GOT3 (cell line): ENCODE results near the gene ADGRA1.

ENCODE experiments used
- DNase-seq: peaks from one replicate; lab custom pipeline; 2025; ENCODE audit warnings: mixed read lengths; lab: John Stamatoyannopoulos, UW

Gene ADGRA1

DNA sequence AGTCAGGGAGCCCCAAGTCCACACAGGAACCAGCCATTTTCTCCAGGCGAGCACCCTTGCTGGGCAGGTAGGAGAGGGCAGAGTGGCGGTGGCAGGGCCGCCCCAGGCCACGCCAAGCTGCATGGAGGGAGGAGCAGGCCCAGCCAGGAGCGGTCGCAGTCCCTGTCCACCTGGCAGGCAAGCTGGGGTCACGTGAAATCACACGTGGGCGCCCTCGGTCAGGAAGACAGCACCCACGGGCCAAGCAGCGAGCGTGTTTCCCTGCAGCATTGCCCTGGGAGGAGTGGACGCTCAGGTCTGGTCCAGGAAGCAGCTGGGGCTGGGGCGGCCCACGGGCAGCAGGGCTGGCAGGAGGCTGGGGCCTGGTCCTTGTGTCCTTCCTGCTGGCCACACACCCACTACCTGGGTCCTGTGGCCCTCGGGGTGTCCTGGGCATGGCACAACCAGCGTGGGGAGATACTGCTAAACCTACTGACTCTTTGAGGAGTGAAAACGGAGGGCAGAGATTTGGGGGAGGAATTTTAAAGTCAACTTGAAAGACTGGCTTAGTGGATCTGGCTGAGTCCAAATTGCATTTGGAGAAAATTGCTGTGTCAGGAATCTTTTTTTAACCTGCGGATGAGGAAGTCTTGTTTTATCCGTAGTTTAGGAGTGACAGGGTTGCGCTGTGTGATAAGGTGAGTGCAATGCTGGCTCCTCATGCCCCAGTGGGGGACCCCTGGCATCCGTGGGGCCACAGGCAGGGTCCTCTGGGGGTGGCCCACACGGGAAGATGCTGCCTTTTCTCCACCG is 12.2 kb upstream of the ADGRA1 start:
- DNase-seq: no peak

DNA sequence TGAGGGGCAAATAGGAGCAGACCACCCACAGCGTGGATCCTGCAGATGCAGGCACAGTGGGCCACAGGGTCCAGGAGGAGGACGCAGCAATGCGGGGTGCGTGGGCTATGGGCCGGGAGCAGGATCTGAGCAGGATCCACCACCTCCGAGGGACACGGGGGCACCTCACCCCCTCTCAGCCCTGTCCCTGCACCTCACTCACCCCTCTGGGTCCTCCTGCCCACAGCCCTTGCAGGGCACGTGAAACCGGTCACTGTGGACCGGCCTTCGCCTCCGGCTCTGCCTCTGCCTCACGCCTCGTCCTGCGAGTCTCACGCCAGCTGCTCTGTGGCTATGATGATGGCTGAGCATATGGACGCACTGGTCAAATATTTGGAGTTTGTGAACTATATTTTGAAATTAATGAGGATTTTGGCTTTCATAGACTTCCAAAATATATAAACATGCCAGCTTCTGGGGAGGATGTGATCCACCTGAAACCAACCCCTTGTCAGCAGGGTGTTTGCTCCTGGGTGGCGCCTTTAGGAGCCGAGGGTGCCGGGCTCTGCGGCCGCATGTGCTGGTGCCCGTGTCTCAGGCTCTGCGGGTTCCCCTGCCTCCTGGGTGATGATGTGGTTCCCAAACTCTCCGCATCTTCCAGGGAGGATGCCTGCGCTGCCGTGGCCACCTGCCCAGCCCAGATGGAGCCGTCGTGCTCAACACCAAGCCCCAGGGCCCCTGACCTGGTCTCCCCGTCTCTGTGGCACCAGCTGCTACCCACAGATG is 11.3 kb upstream of the ADGRA1 start:
- DNase-seq: no peak

DNA sequence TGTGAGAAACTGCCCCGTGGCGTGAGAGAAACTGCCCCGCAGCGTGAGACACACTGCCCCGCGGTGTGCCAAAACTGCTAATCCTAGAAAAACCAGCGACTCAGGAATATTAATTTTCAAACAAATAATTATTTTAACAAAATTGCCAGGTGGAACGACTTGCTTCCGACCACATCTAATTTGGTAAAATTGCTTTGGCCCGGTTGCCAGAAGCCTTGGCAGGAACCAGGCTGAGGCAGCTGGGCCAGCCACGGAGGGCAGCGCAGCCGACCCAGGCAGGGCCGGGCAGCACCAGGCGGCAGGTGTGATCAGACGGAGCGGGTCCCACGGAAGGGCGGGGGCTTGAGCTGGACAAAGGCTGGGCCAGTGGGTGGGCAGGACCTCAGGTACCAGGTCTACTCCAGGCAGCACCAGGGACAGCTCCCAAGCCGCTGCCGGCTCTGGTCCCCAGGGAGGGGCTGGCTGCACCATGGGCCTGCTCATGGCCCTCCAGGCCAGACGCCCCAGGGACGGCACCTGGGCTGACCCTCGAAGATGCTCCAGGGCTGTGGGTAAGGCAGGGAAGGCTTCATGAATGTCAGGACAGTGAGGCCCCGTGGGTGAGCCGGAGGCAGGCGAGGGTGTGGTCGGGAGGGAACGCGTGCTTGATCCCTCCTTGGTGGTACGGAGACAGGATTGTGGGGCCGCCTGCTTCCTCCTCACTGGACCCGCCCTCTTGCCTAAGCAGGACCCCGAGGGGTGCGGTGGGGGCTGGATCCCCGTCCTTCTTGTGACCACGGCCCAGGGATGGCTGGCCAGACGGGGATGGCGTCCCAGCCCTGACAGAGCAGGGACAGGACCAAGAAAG is 7.7 kb upstream of the ADGRA1 start:
- DNase-seq: no peak

DNA sequence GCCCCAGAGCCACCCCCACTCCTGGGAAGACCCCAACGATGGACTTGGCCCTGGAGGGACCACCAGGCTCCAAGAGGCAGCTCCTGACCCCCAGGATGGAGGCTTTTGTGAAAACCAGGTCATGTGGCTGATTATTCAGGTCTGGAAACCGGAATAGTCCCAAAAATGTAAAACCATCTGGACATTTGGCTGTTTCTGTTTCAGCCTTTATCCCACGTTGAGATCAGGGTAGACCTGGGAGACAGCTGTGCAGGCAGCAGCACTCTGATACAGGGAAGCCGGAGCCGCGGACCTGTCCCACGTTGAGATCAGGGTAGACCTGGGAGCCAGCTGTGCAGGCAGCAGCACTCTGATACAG is 7.1 kb upstream of the ADGRA1 start:
- DNase-seq: no peak

DNA sequence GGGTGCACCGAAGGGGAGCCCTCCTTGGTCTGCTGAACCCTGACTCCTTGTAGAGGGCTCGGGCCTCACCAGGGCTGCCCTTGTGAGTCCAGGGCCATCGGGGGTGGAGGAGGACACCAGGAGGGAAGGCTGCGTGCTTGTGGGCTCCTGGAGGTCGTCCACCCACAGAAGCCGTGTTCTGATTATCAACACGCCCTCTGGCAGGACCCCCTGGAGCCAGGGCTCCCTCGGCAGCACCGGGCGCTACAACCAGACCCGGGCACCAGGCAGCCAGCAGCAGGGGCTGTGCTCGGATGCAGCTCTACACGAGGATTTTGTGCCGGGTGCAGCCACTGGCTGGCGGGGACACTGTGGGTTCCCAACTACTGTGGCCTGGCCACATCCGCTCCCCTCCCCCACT is 6.1 kb upstream of the ADGRA1 start:
- no peak for DNase-seq

DNA sequence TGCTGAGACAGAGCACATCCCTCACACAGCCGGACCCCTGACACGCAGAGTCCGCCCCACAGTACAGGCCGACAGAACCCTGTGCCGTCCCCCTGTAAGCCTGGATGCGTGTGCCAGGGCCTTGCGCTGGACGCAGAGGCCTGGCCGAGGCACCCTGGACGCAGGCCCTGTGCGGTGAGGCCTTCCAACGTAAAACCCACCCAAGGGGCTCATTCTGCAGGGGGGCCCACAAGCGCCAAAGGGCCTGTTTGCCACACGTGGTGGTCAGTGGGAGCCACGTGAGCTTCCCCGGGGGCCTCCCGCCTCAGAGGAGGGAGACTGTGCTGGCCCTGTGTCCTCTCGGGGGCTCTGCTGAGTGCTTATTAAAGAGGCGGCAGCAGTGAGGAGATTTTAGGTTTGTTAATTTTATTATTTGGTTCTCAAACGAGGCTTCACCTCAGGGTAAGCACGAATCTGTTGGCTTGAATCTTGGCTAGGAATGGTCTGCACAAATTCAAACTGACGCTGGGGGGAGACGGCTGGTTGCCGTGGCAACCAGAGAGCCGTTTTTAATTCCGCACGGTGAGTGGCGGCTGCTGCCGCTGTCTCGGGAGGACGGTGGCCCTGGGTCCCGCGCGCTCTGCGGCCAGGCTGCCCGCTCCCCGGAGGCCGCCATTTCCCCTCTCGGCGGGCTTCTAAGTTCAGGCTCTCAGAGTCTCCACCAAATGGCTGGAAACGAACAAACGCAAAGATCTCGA is 4.9 kb upstream of the ADGRA1 start:
- DNase-seq: no peak

DNA sequence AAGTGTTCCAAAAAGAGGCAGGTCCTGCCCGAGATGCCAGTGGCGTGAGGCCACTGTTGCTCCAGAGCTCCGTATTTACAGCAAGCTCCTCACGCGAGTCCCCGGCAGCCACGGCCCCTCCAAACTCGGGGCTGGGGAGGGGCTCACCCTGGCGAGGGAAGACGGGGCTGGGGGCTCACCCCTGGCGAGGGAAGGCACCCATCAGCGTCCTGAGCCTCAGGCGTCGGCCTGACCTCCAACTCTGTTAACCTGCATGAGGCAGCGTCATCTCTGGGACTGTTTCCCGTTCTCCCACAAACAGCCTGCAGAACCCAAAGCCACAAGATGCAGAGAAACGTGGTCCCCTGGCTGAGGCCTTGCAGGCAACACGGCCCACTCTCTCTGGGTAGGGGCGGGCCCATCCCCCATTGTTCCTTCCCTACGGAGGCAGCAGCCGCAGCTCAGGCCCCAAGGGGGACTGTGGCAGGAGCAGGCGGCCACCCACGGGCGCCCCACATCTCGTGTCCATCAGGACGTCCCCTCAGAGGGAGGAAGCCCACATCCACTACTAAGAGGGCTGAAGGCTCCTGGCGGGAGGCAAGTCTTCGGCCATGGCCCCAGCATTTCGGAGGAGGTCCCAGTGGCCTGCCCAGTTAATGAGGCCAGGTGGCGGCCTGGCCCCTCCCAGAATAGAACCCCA is 4.2 kb upstream of the ADGRA1 start:
- DNase-seq: no peak

DNA sequence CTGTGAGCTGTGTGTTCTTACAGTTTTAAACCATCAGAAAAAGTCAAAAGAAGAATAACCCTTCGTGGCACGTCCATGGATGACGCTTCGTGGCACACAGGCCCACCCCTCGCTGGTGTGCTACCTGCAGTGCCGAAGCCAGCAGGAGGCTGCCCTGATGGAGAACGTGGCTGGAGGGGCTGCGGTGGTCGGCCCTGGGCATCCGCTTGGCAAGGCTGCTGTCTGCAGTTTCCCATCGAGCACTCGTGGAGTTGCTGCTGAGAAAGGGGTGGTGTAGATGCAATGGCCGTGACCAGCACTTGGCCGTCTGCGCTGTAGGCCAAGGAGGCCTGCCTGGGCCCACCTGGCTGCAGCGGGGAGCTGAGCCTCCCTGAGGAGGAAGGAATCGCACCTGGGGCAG is 3.2 kb upstream of the ADGRA1 start:
- no peak for DNase-seq

DNA sequence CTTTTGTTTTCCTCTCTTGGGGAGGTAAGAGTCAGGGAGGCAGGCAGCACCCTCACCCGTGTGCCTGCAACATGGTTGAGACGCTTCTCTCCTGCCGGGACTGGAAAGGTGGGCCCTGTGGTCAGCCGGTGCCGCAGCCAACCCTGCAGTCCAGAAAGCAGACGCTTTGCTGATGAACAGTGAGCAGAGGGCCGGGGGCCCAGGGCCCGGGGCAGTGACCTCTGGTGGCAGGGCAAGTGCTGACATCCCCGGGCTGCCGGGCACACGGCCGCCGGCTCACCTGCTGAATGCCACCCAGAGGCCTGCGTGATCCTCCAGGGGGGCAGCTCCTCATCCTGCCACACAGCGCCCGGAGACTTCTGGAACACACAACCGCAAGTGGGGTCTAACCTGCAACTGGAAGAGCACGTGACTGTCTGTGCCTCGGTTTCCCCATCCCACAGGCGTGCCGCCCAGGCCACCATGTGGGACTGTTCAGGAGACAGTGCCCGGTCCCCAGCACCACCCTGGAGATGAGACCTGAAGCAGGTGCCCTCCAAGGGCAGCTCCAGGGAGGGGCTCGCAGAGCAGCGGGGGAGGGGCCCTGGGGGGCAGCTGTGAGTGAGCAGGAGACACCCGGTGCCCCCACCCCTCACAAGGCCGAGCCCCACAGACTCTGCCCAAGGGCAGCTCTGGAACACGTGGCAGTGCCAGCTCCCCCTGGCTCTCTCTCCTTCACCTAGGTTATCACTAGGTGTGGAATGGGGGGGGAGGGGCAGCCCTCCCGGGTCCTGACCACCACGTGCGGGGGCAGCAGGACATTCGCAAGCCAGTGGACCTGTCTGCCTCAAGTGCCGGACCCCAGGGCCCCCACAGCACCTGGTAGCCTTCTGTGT is 2.2 kb upstream of the ADGRA1 start:
- no peak for DNase-seq

DNA sequence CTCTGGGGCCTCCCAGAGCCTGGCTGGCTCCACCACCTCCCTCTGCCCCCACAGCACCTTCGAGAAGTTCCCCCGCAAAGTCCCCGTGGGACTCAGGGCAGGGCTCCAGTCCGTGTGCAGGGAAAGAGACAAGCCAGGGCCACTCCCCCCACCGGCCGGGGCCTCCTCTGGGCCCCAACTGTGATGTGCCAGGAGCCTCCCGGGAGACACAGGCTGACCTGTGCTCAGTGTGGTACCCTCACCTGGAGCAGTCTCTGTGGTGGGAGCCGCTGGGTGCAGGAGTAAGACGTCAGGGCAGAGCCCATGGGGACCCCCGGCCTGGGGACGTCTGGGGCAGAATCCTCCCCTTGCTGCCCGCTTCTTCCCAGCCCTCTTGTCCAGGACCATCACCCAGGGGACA is 1.5 kb upstream of the ADGRA1 start:
- no peak for DNase-seq

DNA sequence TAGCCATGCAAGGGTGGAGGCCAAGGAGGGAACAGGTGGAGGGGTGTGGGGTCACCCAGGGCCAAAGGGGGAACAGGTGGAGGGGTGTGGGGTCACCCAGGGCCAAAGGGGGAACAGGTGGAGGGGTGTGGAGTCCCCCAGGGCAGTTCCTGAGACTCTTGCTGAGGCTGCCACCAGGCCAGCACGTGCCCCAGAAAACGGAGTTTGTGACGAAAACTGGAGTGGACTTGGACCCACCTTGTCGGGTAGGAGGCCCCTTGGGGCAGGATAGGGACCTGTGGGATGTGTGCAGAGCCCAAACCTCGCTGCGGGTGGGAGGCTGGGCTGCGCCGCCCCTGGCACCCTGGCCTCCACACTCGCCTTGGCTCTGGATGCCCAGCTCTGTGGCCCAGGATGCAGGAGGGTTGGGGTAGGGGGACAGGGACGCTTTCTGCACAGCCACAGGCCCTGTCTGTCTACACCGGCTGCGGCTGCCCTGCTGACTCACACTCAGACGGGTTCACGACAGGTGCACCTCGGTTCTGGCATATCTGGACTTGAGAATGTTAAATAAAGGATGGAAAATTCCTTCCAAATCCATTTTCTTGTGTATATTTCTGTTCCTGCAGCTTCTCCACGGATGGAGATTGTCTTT is 562 bp upstream of the ADGRA1 start:
- no peak for DNase-seq

DNA sequence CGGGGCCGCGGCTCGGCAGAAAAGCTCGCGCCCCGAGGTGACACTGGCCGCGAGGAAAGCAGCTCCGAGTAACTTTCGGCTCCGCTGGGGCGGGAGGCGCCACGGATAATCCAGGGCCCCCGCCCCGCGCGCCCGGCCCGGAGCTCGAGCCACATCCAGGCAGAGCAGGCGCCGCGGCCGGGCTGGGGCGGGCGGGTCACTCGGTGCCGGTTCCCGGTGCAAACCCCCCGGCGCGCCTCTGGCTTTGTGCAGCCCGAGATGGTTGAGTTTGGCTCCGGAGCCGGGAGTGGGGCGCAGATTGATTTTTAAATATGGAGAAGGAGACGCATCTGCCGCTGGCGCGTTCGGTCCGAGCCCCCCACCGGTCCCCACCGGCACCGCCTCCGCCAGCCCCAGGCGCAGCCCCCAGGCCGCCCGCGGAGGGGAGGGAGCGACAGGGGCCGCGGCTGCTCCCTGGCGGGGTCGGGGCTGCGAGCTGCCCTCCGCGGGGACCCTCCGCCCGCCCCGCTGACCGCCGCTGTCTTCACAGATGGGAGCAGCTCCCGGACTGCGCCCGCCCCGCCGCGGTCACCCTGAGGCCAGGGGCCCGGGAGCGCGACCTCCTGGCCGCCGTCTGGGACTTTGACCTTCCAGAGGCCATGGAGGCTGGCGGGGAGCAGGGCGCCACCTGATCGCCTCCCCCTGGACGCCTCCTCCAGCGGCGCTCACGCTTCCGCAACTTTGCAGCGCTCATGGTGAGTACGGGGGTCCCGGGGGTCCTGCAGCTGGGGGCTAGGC is 643 bp downstream of the ADGRA1 start:
- no peak for DNase-seq

DNA sequence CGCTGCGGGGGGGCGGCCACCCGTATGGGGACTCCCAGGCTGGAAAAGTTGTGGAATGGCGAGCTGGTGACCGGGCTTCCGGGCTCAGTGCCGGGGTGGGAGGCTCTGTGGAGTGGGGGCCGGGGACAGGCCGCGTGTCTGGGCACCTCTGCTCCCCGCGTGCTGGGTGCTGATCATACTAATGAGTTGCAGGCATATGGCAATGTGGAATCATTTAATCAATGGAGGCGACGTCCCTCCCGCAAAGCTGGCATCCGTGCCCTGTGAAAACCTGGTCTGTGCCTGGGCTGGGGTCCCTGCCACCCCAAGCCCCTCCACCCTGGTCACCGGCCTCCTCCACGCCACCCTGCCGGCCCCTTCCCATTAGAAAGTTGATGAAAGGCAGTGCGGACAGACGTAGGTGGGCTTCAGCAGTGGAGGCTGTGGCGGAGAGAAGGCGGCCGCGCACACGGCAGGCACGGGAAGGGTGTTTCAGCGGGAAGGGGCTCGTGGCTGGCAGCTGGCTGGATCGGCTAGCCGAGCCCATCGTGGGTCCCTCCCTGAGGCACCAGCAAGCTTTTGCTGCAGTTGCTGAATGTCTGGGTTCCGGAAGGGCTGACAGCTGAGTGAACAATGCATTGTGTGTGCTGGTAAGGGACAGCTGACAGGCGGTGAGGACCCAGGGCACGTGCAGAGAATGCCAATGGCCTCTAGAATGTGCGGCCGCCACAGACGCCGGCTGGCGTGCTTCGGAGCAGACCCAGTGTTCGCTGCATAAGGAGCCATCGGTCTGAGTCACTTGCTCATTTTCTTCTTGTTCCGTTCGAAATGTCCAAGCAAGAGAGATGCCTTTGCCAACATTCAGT is 1.5 kb downstream of the ADGRA1 start:
- DNase-seq: no peak

DNA sequence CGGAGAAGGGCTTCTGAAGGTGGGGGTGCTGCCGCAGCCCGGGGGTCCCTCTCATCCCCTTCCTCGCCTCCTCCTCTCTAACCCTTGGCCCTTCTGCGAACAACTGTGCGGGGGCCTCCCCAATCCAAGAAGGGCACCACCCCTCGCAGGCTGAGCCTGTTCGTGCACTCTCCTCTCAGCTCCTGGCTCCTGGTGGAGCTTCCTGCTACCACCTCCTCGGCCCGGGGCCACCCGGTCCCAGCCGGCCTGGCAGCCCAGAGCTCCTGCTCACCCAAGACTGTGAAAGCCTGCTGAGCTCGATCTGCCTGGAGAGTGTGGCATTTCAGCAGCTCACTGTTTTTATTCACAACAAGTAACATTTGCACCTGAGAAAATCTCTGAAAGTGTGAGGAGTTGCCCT is 2.4 kb downstream of the ADGRA1 start:
- DNase-seq: no peak

DNA sequence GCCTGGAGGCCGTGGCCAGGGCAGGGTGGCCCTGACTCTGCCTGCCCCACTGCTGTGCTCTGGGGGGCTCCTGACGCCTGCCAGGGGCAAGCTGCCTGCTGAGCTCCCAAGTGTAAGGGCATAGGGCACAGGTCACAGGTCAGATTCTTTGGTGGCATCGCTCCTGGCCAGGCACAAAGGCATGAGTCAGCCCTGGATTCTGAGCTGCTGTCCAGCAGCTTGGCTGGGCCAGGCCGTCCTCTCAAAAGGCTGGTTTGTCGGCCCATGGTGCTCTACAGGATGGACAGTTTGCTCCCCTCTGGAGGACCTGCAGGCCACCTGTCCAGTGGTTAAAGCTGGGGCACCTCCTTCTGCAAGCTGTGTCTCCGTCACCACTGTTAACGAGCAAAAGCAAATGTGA is 2.9 kb downstream of the ADGRA1 start:
- DNase-seq: no peak

DNA sequence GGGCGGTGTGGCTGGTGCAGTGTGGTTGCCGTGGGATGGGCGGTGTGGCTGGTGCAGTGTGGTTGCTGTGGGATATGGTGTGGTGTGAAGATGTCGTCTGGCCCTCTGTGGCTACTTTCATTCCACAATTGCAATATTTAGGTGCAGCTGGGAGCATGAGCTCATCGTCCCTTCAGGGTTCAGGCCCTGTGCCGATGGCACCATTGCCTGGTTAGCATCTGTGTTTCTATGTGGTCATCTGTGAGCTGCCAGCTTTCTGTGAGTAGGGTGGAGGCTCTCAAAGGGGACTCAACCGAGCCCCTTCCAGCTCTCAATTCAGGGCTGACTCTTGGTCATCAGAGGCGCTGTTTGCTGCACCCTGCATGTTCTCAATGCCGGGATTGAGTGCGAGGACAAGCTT is 3.6 kb downstream of the ADGRA1 start:
- DNase-seq: no peak

DNA sequence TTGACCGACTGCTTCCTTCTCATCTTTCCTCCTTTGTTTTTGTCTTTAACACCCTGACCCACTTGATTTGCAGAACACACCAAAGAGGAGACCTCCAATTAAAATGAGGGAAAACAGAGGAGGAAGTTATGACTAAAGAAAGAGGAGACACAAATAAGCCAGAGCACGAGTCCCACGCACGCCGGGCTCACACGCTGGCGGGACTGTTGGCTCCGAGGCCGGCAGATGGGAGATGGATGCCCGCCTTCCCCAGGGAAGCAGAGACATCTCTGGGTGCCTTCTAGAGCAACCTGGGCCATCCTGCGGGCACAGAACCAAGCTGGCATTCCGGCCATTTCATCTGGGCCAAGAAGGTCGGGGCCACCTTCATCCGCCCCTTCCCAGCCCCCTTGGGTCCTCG is 5.6 kb downstream of the ADGRA1 start:
- DNase-seq: no peak

DNA sequence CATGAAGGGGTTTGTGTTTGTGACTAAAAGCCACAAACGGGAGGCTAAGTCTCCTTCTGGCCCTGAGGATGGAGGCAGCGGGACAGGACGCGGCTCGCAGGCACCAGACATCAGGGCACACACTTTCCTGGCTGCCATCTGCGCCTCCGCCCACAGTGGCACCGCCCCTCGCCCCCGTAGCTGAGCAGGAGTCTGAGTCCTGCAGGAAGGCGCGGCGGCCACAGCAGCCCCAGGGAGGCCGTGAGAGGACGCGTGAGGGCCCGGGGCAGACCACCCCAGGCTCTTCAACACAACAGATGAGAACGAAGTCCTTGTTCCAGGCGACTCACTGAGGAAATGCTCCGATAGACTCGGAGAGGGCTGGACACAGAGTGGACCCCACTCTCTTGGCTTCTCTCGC is 6.6 kb downstream of the ADGRA1 start:
- DNase-seq: no peak
